Measurements from ENCODE around the gene MVB12B.

The MVB12B gene

DNA sequence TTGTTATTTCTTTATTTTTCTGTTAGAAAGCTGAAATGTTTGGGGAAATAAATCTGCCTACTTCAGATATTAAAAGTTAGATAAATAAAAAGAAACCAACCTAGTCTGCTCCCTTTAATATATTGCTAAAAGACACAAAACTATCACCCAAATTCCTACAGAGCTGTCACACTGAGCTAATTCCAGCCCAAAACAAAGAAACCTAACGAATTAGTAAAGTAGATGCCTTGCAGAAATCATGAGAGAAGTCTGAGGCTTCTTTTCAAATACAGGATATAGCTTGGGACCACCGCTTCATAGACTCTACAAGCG lies 164.9 kb downstream of the MVB12B start:
- Mint-ChIP-seq H3K27ac (no peak overlapping the region), H3K27me3 (ENCODE audit: low read depth) (no peaks in the 10 kb centered on the region), H3K36me3 (ENCODE audit: low read depth) (peaks cover 4% of the 10 kb centered on the region), H3K4me1 (no peaks in the 10 kb centered on the region), H3K9me3 (no peaks in the 10 kb centered on the region), H3K4me3 (no peak overlapping the region)
- TF ChIP-seq, protein P1, sequence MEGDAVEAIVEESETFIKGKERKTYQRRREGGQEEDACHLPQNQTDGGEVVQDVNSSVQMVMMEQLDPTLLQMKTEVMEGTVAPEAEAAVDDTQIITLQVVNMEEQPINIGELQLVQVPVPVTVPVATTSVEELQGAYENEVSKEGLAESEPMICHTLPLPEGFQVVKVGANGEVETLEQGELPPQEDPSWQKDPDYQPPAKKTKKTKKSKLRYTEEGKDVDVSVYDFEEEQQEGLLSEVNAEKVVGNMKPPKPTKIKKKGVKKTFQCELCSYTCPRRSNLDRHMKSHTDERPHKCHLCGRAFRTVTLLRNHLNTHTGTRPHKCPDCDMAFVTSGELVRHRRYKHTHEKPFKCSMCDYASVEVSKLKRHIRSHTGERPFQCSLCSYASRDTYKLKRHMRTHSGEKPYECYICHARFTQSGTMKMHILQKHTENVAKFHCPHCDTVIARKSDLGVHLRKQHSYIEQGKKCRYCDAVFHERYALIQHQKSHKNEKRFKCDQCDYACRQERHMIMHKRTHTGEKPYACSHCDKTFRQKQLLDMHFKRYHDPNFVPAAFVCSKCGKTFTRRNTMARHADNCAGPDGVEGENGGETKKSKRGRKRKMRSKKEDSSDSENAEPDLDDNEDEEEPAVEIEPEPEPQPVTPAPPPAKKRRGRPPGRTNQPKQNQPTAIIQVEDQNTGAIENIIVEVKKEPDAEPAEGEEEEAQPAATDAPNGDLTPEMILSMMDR (IDR thresholded peaks at IDR 0.05; ENCODE audit: unreplicated experiment in 3 of 3): no peak

DNA sequence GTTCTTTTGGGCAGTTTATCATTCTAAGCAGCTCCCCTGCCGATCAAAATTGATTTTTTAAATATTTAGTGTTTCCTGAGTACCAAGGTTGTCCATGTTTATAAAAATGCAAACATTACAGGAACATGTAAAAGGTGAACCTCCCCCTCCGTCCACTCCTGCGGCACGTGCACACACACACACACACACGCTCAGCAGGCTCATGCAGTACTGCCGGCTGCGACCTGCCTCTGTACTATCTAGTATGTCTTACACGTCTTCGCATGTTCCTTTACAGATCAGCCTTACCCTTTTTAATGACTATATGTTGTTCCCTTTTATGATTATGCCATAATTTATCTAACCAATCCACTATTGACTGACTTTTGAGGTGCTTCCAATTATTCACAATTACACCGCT lies 165.3 kb downstream of the MVB12B start:
- H3K4me3 Mint-ChIP-seq: no peak overlapping the region
- no peaks in the 10 kb centered on the region for H3K9me3 Mint-ChIP-seq
- H3K27me3 Mint-ChIP-seq (ENCODE audit: low read depth): no peaks in the 10 kb centered on the region
- H3K27ac Mint-ChIP-seq: no peak overlapping the region
- TF ChIP-seq, protein P1 (IDR thresholded peaks at IDR 0.05; ENCODE audit: unreplicated experiment in 3 of 3): no peak
- peaks cover 4% of the 10 kb centered on the region for H3K36me3 Mint-ChIP-seq (ENCODE audit: low read depth)
- no peaks in the 10 kb centered on the region for H3K4me1 Mint-ChIP-seq

DNA sequence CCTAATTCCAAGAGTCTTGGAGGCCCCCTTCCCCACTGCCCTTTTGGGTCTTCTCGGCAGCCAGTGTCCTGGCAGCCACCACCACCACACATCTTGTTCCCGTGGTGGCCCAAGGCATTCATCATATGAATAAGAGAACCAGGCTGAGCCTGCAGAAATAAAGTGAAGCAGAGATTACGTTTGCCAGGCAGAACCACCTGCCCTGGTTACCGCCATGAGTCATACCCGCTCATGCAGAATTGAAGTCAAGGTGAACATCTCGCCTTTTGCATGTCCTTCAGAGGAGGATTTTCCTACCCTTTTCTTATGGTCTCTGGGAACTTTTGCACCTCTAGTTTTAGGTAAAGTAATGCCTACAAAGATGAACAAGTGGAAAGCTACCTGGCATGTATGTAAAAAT lies 167.6 kb downstream of the MVB12B start:
- H3K27ac Mint-ChIP-seq: no peak overlapping the region
- peaks cover 4% of the 10 kb centered on the region for H3K36me3 Mint-ChIP-seq (ENCODE audit: low read depth)

DNA sequence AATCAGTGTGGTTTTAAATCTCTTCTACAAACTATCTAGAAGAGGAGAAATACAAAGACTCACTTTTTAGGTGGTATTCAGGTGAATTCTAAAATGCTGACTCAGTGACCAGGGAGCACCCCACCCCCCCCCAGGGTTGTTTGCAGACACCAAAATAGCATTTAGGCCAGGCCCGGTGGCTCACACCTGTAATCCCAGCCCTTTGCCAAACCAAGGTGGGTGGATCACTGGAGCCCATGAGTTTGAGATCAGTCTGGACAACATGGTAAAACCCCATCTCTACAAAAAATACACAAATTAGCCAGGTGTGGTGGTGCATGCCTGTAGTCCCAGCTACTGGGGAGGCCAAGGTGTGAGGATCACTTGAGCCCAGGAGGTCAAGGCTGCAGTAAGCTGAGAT lies 168.1 kb downstream of the MVB12B start:
- H3K9me3 Mint-ChIP-seq: no peaks in the 10 kb centered on the region
- H3K36me3 Mint-ChIP-seq (ENCODE audit: low read depth): peaks cover 4% of the 10 kb centered on the region
- TF ChIP-seq, protein P1 (IDR thresholded peaks at IDR 0.05; ENCODE audit: unreplicated experiment in 3 of 3): no peak
- H3K27me3 Mint-ChIP-seq (ENCODE audit: low read depth): peaks cover 3% of the 10 kb centered on the region
- no peak overlapping the region for H3K4me3 Mint-ChIP-seq
- H3K4me1 Mint-ChIP-seq: peaks cover 16% of the 10 kb centered on the region
- no peak overlapping the region for H3K27ac Mint-ChIP-seq

More for the DNA sequence above, 167.6 kb downstream of the MVB12B start:
- Mint-ChIP-seq H3K4me1 (peaks cover 16% of the 10 kb centered on the region), H3K9me3 (no peaks in the 10 kb centered on the region), H3K27me3 (ENCODE audit: low read depth) (peaks cover under 1% of the 10 kb centered on the region), H3K4me3 (no peak overlapping the region)
- TF ChIP-seq, protein P1 (IDR thresholded peaks at IDR 0.05; ENCODE audit: unreplicated experiment in 3 of 3): no peak

DNA sequence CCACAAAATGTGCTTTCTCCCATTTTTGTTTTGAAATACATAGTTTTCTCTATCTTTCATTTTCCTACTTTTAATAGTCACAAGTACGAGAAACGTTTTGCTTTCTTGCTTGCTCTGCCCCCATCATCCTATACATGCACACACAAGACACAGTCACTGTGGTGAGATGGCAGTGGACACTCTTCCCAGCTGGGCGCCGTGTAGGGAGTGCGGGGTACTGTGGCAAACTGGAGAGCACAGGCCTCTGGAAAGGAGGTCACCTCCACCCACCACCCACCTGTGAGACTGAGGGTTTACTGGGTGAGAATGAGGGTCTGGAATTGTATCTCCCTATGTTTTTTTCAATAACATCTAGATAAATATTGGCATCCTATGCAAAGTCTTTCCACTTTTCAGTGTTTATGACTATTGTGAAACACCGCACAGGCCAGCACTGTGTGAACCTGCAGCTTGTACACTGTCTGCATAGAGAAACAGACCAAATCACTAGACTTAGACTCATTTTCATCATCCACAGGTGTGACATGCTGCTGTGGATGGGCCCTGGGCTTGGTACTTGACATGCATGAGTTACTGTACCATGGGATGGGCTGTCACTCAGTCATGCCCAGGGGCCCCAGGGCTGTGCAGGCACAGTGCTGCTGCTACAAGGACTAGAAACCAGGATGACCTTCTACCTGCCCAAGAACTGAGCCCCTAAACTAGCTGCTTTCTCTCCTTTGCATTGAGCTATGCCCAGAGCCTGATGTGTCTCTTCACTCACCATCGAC lies 169.0 kb downstream of the MVB12B start:
- Mint-ChIP-seq H3K9me3 (no peaks in the 10 kb centered on the region), H3K4me1 (peaks cover 16% of the 10 kb centered on the region), H3K4me3 (no peak overlapping the region), H3K27ac (no peak overlapping the region), H3K27me3 (ENCODE audit: low read depth) (peaks cover 10% of the 10 kb centered on the region), H3K36me3 (ENCODE audit: low read depth) (peaks cover 4% of the 10 kb centered on the region)
- TF ChIP-seq, protein P1 (IDR thresholded peaks at IDR 0.05; ENCODE audit: unreplicated experiment in 3 of 3): no peak

DNA sequence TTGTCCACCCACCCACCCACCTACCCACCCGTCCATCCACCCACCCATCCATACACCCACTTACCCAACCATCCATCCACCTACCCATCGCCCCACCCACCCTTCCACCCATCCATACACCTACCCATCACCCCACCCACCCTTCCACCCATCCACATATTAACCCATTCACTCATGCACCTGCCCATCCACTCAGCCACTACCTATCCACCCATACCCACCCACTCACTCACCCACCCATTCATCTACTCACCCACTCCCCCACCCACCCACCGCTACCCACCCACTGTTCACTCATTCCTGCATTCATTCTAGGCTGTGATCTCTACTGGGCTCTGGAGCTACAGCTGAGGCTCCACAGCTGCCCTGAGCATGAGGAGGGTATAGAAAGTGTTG lies 169.6 kb downstream of the MVB12B start:
- no peaks in the 10 kb centered on the region for H3K9me3 Mint-ChIP-seq
- TF ChIP-seq, protein P1 (IDR thresholded peaks at IDR 0.05; ENCODE audit: unreplicated experiment in 3 of 3): no peak
- H3K36me3 Mint-ChIP-seq (ENCODE audit: low read depth): peaks cover 4% of the 10 kb centered on the region
- H3K4me3 Mint-ChIP-seq: no peak overlapping the region
- H3K4me1 Mint-ChIP-seq: peaks cover 16% of the 10 kb centered on the region
- no peak overlapping the region for H3K27ac Mint-ChIP-seq
- H3K27me3 Mint-ChIP-seq (ENCODE audit: low read depth): peaks cover 16% of the 10 kb centered on the region

All from nephron (organoid).